Activated B cell treated with CpG ODN at 0.5 μM for 24 hours (primary cell): ENCODE results near the gene EYS. TPM values are rescaled to one million over a fixed set of nuclear protein-coding genes. Genes with fewer than 3 reads are reported as not detected.

Source experiments
- ATAC-seq: fragments of 200-7000 bp; cut with Tn5 transposase; one replicate; pipeline ENCODE4 v1.10.0; 2021; ENCODE audit warnings: low read depth, mild to moderate bottlenecking, moderate library complexity
- CTCF ChIA-PET: fragments of 350-600 bp; sonication (Branson Sonifier 250); formaldehyde crosslinking; loops from one replicate; lab custom pipeline; 2021; ENCODE audit warnings: antibody characterized with exemption; lab: Charles Lee
- POLR2A ChIA-PET: fragments of 350-600 bp; sonication (Branson Sonifier 250); formaldehyde crosslinking; loops from one replicate; lab custom pipeline; 2021; ENCODE audit warnings: antibody characterized with exemption; lab: Charles Lee
- DNase-seq: peaks from one replicate; pipeline ENCODE4 v3.0.0; 2022
- H3K27ac Mint-ChIP-seq: one replicate; pipeline ENCODE4 v1.8.0; 2020; ENCODE audit warnings: mixed read lengths
- H3K27me3 Mint-ChIP-seq: one replicate; pipeline ENCODE4 v1.8.0; 2021; ENCODE audit warnings: mixed read lengths
- H3K36me3 Mint-ChIP-seq: one replicate; pipeline ENCODE4 v1.8.0; 2021; ENCODE audit warnings: low read depth, mixed read lengths
- H3K4me1 Mint-ChIP-seq: one replicate; pipeline ENCODE4 v1.8.0; 2021; ENCODE audit warnings: mixed read lengths
- H3K4me3 Mint-ChIP-seq: one replicate; pipeline ENCODE4 v1.8.0; 2020; ENCODE audit warnings: mild to moderate bottlenecking, mixed read lengths
- H3K9me3 Mint-ChIP-seq: one replicate; pipeline ENCODE4 v1.8.0; 2020; ENCODE audit warnings: mixed read lengths
- intact Hi-C: fragments of 100-400 bp; cut with micrococcal nuclease; formaldehyde crosslinking; loops from one replicate; pipeline ENCODE4 v1.15.1; 2024
- total RNA-seq: library from RNA; stranded (reverse); gene quantifications from 2 replicates; pipeline ENCODE4 v1.2.3, GENCODE V29; 2022
- TF ChIP-seq, protein P1 (sequence below): fragments of 200-600 bp; IDR thresholded peaks from one replicate; pipeline ENCODE4 v1.8.0; 2022; ENCODE audit warnings: antibody characterized with exemption, mild to moderate bottlenecking

The EYS gene
- total RNA-seq, 1 donor from 2014 or later, result not detected

DNA sequence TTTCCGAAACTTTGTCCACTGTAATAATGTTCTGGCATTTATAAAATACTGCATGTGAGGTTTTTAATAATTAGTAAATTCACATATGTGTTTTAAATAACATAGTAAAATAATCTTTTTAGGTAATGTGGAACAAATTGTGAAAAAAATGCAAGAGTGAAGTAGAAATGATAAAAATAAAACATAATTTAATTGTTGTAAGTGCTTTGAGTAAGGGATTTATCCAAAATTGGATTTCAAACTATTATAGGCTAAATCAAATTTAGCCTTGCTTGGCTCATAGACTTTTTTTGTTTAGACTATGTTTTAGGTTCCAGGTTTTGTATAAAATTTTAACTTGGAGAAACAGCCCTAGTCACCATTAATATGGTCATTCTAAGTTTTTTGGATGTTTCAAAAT, 1041.9 kb downstream of the EYS start:
- no peak for DNase-seq
- Mint-ChIP-seq H3K4me1 (no peaks in the 10 kb centered on the region), H3K36me3 (no peaks in the 10 kb centered on the region), H3K27me3 (no peaks in the 10 kb centered on the region), H3K27ac (no peak overlapping the region), H3K4me3 (no peak overlapping the region), H3K9me3 (peaks cover 3% of the 10 kb centered on the region)
- ChIA-PET POLR2A (no interaction called here), CTCF (no interaction called here)
- no peak for ATAC-seq
- intact Hi-C loops, result no loop called here
- TF ChIP-seq, protein P1, sequence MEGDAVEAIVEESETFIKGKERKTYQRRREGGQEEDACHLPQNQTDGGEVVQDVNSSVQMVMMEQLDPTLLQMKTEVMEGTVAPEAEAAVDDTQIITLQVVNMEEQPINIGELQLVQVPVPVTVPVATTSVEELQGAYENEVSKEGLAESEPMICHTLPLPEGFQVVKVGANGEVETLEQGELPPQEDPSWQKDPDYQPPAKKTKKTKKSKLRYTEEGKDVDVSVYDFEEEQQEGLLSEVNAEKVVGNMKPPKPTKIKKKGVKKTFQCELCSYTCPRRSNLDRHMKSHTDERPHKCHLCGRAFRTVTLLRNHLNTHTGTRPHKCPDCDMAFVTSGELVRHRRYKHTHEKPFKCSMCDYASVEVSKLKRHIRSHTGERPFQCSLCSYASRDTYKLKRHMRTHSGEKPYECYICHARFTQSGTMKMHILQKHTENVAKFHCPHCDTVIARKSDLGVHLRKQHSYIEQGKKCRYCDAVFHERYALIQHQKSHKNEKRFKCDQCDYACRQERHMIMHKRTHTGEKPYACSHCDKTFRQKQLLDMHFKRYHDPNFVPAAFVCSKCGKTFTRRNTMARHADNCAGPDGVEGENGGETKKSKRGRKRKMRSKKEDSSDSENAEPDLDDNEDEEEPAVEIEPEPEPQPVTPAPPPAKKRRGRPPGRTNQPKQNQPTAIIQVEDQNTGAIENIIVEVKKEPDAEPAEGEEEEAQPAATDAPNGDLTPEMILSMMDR, result no peak

DNA sequence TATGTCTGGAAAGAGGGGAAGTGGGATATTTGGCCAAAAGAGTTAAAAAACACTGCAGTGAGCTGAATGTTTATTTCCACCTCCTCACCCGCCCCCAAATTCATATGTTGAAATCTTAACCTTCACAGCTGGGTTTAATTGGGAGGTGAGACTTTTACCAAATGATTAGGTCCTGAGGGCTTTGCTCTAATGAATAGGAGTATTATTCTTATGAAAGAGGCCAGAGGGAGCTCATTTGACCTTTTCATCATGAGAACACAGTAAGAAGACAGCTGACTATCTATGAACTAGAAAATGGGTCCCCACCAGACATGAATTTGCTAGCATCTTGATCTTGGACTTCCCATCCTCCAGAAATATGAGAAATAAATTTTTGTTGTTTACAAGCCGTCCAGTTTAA, 1042.5 kb downstream of the EYS start:
- Mint-ChIP-seq H3K27ac (no peak overlapping the region), H3K36me3 (no peaks in the 10 kb centered on the region), H3K4me3 (no peak overlapping the region), H3K27me3 (no peaks in the 10 kb centered on the region), H3K4me1 (no peaks in the 10 kb centered on the region), H3K9me3 (peaks cover 3% of the 10 kb centered on the region)
- TF ChIP-seq, protein P1, result no peak
- ATAC-seq (no peak), DNase-seq (no peak)
- ChIA-PET POLR2A (no interaction called here), CTCF (no interaction called here)
- intact Hi-C loops, result no loop called here

DNA sequence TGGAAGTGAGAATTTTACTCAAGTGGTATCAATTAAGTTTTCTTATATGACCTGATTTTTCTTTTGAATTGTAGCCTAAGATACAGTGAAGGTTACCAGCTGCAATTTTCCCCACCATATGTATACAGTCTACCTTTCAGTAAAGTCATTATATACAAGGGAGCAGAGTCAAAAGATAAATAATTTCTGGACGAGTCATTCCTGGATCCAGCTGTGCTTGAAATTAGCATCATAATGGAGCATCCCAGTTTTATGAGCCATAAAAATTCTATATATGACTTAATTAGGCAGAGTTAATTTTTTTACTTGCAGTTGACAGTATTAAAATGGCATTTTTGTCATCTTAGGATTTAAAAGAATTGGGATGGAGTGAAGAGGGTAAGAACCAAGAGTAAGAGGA, 1063.0 kb downstream of the EYS start:
- no peak overlapping the region for H3K27ac Mint-ChIP-seq
- POLR2A ChIA-PET, result no interaction called here
- intact Hi-C loops, result no loop called here

DNA sequence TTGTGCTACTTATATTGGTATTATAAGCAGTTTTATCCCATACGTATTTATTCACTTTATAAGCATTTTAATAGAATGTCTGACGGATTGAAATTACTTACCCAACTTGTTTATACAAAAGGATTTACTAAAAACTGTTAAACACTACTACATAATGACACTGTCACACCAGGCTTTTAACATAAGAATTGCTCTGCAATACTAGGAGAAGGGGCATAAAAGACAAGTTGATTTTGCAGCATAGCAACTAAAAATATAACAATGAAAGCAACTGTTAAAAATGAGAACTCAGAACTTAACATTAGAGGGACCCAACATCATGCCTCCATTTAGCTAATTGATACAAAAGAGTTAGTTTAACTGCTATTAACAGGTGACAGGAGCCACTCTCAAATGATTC, 1076.1 kb downstream of the EYS start:
- peaks cover 2% of the 10 kb centered on the region for H3K9me3 Mint-ChIP-seq
- TF ChIP-seq, protein P1, result no peak
- H3K27me3 Mint-ChIP-seq, result no peaks in the 10 kb centered on the region
- no peaks in the 10 kb centered on the region for H3K36me3 Mint-ChIP-seq
- intact Hi-C loops, result no loop called here
- DNase-seq (no peak), ATAC-seq (no peak)
- ChIA-PET CTCF (no interaction called here), POLR2A (no interaction called here)
- no peak overlapping the region for H3K4me3 Mint-ChIP-seq
- H3K27ac Mint-ChIP-seq, result no peak overlapping the region
- no peaks in the 10 kb centered on the region for H3K4me1 Mint-ChIP-seq

More for the DNA sequence above, 1063.0 kb downstream of the EYS start:
- TF ChIP-seq, protein P1, result no peak
- DNase-seq, result no peak
- Mint-ChIP-seq H3K4me1 (no peaks in the 10 kb centered on the region), H3K4me3 (no peak overlapping the region), H3K9me3 (no peaks in the 10 kb centered on the region), H3K36me3 (no peaks in the 10 kb centered on the region), H3K27me3 (no peaks in the 10 kb centered on the region)
- ATAC-seq, result no peak
- CTCF ChIA-PET, result no interaction called here

DNA sequence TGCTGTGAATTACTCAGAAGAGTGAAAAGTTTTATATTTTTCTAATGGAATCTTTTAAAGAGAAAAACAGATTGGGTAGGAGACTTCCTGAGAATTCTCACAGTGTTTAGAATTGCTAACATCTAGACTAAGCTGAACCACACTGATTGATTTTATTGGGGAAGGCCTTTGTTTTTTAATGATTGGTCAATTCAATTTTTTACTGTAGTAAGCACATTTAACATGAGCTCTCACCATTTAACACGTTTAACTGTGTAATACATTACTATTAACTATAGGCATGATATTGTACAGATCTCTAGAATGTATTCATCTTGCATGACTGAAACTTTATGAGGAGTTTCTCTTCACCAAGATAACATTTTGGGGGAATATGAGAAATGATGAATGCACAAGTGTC, 1084.1 kb downstream of the EYS start:
- ChIA-PET CTCF (no interaction called here), POLR2A (no interaction called here)
- no peak overlapping the region for H3K4me3 Mint-ChIP-seq
- H3K4me1 Mint-ChIP-seq, result no peaks in the 10 kb centered on the region
- intact Hi-C loops, result no loop called here
- DNase-seq (no peak), ATAC-seq (no peak)
- H3K27me3 Mint-ChIP-seq, result no peaks in the 10 kb centered on the region
- no peak overlapping the region for H3K27ac Mint-ChIP-seq
- H3K9me3 Mint-ChIP-seq, result peaks cover 3% of the 10 kb centered on the region
- TF ChIP-seq, protein P1, result no peak
- no peaks in the 10 kb centered on the region for H3K36me3 Mint-ChIP-seq
